ENCODE results near the gene AGBL1.

DNA sequence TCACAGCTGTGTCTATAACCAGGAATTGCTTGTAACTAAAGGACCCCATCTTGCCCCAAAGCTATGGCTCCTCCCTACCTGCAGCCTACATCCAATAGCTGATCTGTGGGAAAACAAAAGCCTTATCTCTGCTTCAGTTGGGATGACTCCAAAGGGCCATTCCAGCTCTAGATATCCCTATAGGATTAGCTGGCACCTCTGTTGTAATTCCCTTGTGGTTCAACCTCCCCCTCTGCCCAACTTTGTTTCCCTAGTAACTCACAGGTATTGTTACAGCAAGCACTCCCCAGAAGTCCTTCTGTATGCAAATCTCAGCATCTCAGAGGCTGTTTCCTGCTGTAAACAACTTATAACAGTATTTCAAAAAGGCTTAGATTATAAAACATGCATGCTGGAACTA lies 478.6 kb downstream of the AGBL1 start:
- TF ChIP-seq SIN3A (IDR thresholded peaks at IDR 0.05; ENCODE audit: borderline replicate concordance, insufficient read depth, low read length) = no peak
- TF ChIP-seq POLR2AphosphoS5 (IDR thresholded peaks at IDR 0.05; ENCODE audit: low read depth, low read length) = no peak
- no peak for TF ChIP-seq TAF1 (IDR thresholded peaks at IDR 0.05; ENCODE audit: borderline replicate concordance, insufficient read depth, low read length)
- TF ChIP-seq, protein P1, sequence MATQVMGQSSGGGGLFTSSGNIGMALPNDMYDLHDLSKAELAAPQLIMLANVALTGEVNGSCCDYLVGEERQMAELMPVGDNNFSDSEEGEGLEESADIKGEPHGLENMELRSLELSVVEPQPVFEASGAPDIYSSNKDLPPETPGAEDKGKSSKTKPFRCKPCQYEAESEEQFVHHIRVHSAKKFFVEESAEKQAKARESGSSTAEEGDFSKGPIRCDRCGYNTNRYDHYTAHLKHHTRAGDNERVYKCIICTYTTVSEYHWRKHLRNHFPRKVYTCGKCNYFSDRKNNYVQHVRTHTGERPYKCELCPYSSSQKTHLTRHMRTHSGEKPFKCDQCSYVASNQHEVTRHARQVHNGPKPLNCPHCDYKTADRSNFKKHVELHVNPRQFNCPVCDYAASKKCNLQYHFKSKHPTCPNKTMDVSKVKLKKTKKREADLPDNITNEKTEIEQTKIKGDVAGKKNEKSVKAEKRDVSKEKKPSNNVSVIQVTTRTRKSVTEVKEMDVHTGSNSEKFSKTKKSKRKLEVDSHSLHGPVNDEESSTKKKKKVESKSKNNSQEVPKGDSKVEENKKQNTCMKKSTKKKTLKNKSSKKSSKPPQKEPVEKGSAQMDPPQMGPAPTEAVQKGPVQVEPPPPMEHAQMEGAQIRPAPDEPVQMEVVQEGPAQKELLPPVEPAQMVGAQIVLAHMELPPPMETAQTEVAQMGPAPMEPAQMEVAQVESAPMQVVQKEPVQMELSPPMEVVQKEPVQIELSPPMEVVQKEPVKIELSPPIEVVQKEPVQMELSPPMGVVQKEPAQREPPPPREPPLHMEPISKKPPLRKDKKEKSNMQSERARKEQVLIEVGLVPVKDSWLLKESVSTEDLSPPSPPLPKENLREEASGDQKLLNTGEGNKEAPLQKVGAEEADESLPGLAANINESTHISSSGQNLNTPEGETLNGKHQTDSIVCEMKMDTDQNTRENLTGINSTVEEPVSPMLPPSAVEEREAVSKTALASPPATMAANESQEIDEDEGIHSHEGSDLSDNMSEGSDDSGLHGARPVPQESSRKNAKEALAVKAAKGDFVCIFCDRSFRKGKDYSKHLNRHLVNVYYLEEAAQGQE (IDR thresholded peaks at IDR 0.05; ENCODE audit: insufficient read depth in 1 of 2, low read depth in 2 of 2, low read length in 2 of 2) = no peak
- no peak for TF ChIP-seq FOXP2 (optimal IDR thresholded peaks at IDR 0.05; ENCODE audit: borderline replicate concordance, extremely low read depth, extremely low read length, insufficient read depth)

Data from PFSK-1 (cell line).